GM10248 (cell line): Measurements from ENCODE around the gene PREX1.

Experiments
- CTCF ChIA-PET: fragments of 300-600 bp; sonication (Branson Sonifier 250); formaldehyde crosslinking; extraction: SDS; loops from one replicate; lab custom pipeline; 2021; ENCODE audit warnings: antibody characterized with exemption; lab: Yijun Ruan, JAX
- POLR2A ChIA-PET: fragments of 350-650 bp; sonication (Branson Sonifier 250); formaldehyde crosslinking; extraction: SDS; loops from one replicate; lab custom pipeline; 2020; ENCODE audit warnings: antibody characterized with exemption; lab: Yijun Ruan, JAX
- DNase-seq: peaks from one replicate; pipeline ENCODE4 v3.0.0; 2012; ENCODE audit errors: extremely low spot score
- CTCF ChIP-seq: IDR thresholded peaks from 2 replicates; pipeline ENCODE4 v1.5.1; 2012; ENCODE audit warnings: mild to moderate bottlenecking, low read depth; ENCODE audit errors: extremely low read depth, missing control alignments, control extremely low read depth

Gene PREX1

GRCh38 chr20:48834278-48834677 is 6.5 kb upstream of the PREX1 start:
- DNase-seq, result no peak
- TF ChIP-seq CTCF, result no peak
- ChIA-PET POLR2A (no interaction called here), CTCF (no interaction called here)

DNA sequence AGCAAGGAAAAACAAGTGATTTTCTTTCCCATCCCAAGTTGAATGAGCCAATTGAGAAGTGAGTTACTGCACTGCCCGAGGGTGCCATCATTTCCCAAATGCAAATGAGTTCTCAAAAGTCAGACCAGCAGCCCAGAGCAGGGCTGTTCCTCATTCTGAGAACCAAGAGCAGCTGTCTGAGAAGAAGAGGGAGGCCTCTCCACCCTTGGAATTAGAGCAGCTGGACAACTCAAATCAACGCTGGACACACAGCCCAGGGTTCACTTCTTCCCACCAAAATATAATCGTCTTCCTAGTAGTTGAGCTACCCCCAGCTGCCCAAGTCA is 4.6 kb upstream of the PREX1 start:
- CTCF ChIA-PET, result interaction anchor here (0.6 to 3.9 kb wide), 4 partner anchors 9 to 94 kb away, joined by 3 to 25 read pairs (median 4); no protein-coding TSS in a partner anchor
- TF ChIP-seq CTCF, result no peak
- no peak for DNase-seq
- POLR2A ChIA-PET, result interaction anchor here (0.7 to 1.0 kb wide), 2 partner anchors 12 to 116 kb away, joined by 3 read pairs; no protein-coding TSS in a partner anchor

DNA sequence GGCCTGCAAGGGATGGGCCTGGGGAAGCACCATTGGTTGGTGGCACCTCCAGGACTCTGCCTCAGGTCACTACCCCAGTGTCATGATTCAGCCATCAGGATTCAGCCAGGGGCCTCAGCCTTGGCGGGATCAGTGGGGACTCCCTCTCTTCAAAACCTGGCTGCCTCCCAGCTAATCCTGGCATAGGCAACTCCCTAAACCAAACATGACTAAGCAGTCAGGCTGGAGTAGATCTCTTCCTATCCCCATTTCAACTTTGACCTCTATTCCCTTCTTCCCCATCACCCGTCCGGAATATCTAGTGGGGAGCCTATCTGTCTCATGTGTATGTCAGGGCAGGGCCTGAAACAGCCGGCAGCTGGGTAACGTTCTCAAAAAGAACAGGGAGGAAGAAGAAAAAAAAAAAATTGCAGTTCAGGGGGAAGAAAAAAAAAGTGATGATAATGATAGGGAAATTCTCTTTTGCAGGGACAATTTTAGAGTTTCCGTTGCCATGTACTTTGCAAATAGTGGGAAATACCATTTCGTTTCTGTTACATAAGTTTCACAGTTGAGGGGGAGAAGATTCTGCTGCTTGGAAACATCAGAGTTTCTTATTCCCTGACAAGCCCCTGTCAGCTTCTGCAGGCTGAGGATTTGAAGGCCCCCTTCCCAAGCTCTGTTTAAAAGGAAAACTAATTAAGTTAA is 4.1 kb upstream of the PREX1 start:
- TF ChIP-seq CTCF, result no peak
- DNase-seq, result no peak
- POLR2A ChIA-PET, result interaction anchor here (0.6 to 1.0 kb wide), 3 partner anchors 13 to 116 kb away, joined by 3 to 4 read pairs (median 3); no protein-coding TSS in a partner anchor
- CTCF ChIA-PET, result interaction anchor here (1.0 to 3.9 kb wide), 5 partner anchors 9 to 94 kb away, joined by 3 to 25 read pairs (median 3); no protein-coding TSS in a partner anchor

DNA sequence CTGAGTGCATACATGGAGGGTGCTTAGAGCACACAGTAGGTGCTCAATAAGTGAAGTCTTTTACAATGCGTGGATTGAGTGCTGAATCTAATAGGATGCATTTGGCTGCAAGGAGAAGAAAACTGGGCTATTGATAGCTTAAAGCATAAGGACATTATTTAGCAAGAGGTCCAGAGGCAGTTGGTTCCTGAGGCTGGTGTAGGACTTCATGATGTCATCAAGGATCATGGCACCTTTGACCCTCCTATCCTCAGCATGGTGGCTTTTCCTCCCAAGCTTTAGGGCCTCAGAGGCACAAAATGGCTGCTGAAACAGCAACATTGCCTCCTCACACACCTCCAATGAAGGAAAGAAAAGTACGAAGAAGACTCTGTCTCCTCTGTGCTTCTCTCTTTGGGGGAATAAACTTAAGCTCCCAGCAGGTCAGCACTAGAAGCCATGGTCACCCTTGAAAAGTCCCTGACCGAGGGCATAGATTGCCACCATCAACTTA is 3.1 kb upstream of the PREX1 start:
- TF ChIP-seq CTCF, result no peak
- CTCF ChIA-PET, result interaction anchor here (0.9 to 3.9 kb wide), 5 partner anchors 10 to 174 kb away, joined by 3 to 25 read pairs (median 4); no protein-coding TSS in a partner anchor
- POLR2A ChIA-PET, result no interaction called here
- DNase-seq, result no peak

GRCh38 chr20:48829940-48830339 is 2.1 kb upstream of the PREX1 start:
- ChIA-PET CTCF (interaction anchor here (0.9 to 3.9 kb wide), 3 partner anchors 11 to 173 kb away, joined by 4 to 25 read pairs (median 6); no protein-coding TSS in a partner anchor), POLR2A (no interaction called here)

More at GRCh38 chr20:48829940-48830339, 2.1 kb upstream of the PREX1 start:
- no peak for TF ChIP-seq CTCF
- no peak for DNase-seq
